ENCODE measurements around the gene HNRNPF. TPM values are rescaled to one million over a fixed set of nuclear protein-coding genes. Genes with fewer than 3 reads are reported as not detected.

Gene HNRNPF
- total RNA-seq, 6 donors from 2014 or later = 80.7 to 225 (median 177) TPM

GRCh38 chr10:43398939-43399319 lies 10.1 kb downstream of the HNRNPF start:
- DNase-seq = no peak
- 63 to 70% methylated on average over 2 of the region's 2 CpGs for WGBS, 2 donors
- peaks cover 70 to 90% (median 84%) of the 10 kb centered on the region in 4 donors for H3K4me1 ChIP-seq

GRCh38 chr10:43396928-43397624 lies 11.9 kb downstream of the HNRNPF start:
- peak in 2 of 4 donors; percentile 51 to 91 for TF ChIP-seq EP300 (IDR thresholded peaks at IDR 0.05)
- peak; percentile 97 for TF ChIP-seq POLR2AphosphoS5 (IDR thresholded peaks at IDR 0.05)
- TF ChIP-seq CTCF (IDR thresholded peaks at IDR 0.05) = peak in 1 of 6 experiments; percentile 10
- peak; percentile 16 to 88 (median 64) for TF ChIP-seq POLR2A (IDR thresholded peaks at IDR 0.05)
- ATAC-seq (ENCODE audit: low FRiP score in 2 of 2) (peak; percentile 92 to 93), DNase-seq (peak; percentile 95 to 97)
- no peaks in the 10 kb centered on the region for H3K27me3 ChIP-seq
- H3K4me3 ChIP-seq = peak overlapping the region; percentile 66 to 91 (median 86)
- no peaks in the 10 kb centered on the region for H3K9me3 ChIP-seq
- peak overlapping the region; percentile 96 to 100 (median 100) for H3K27ac ChIP-seq
- H3K4me1 ChIP-seq = peaks cover 53 to 90% (median 69%) of the 10 kb centered on the region in 4 donors
- WGBS, 2 donors = 0% methylated on average over 16 to 31 of the region's 70 CpGs
- H3K36me3 ChIP-seq = peaks cover 11 to 42% (median 27%) of the 10 kb centered on the region in 4 donors

More at GRCh38 chr10:43398939-43399319, 10.1 kb downstream of the HNRNPF start:
- Histone ChIP-seq H3K36me3 (peaks cover 6 to 39% (median 10%) of the 10 kb centered on the region in 4 donors), H3K9me3 (no peaks in the 10 kb centered on the region), H3K27ac (peak overlapping the region in 3 of 4 donors; percentile 35 to 100 (median 42)), H3K27me3 (no peaks in the 10 kb centered on the region), H3K4me3 (no peak overlapping the region)
- TF ChIP-seq CTCF (IDR thresholded peaks at IDR 0.05) = no peak
- no peak for TF ChIP-seq POLR2A (IDR thresholded peaks at IDR 0.05)
- no peak for TF ChIP-seq EP300 (IDR thresholded peaks at IDR 0.05)
- no peak for TF ChIP-seq POLR2AphosphoS5 (IDR thresholded peaks at IDR 0.05)
- no peak for ATAC-seq (ENCODE audit: low FRiP score in 2 of 2)

- ATAC-seq (ENCODE audit: low FRiP score in 2 of 2) (peak; percentile 89 to 94), DNase-seq (peak; percentile 85 to 96)
- H3K4me1 ChIP-seq = peaks cover 45 to 89% (median 64%) of the 10 kb centered on the region in 4 donors
- TF ChIP-seq EP300 (IDR thresholded peaks at IDR 0.05) (no peak), POLR2A (IDR thresholded peaks at IDR 0.05) (peak in 2 of 4 donors; percentile 6 to 42), CTCF (IDR thresholded peaks at IDR 0.05) (no peak), POLR2AphosphoS5 (IDR thresholded peaks at IDR 0.05) (peak; percentile 46 to 67)
- peaks cover 12 to 48% (median 34%) of the 10 kb centered on the region in 4 donors for H3K36me3 ChIP-seq
- no peaks in the 10 kb centered on the region for H3K27me3 ChIP-seq
- 11 to 33% methylated on average over 11 to 60 of the region's 71 CpGs for WGBS, 2 donors
- H3K9me3 ChIP-seq = no peaks in the 10 kb centered on the region
- H3K27ac ChIP-seq = peak overlapping the region; percentile 96 to 100 (median 100)
- peak overlapping the region; percentile 66 to 91 (median 86) for H3K4me3 ChIP-seq
These were observed 12.7 kb downstream of the HNRNPF start for GRCh38 chr10:43396061-43396927.

- H3K4me3 ChIP-seq = peak overlapping the region; percentile 66 to 91 (median 86)
- no peaks in the 10 kb centered on the region for H3K27me3 ChIP-seq
- peaks cover 17 to 51% (median 40%) of the 10 kb centered on the region in 4 donors for H3K36me3 ChIP-seq
- no peak for TF ChIP-seq POLR2A (IDR thresholded peaks at IDR 0.05)
- no peak for TF ChIP-seq POLR2AphosphoS5 (IDR thresholded peaks at IDR 0.05)
- TF ChIP-seq EP300 (IDR thresholded peaks at IDR 0.05) = no peak
- TF ChIP-seq CTCF (IDR thresholded peaks at IDR 0.05) = no peak
- no peak for ATAC-seq (ENCODE audit: low FRiP score in 2 of 2)
- no peaks in the 10 kb centered on the region for H3K9me3 ChIP-seq
- peaks cover 41 to 88% (median 60%) of the 10 kb centered on the region in 4 donors for H3K4me1 ChIP-seq
- 12 to 19% methylated on average over 12 to 17 of the region's 18 CpGs for WGBS, 2 donors
- DNase-seq = peak in 1 of 2 donors; percentile 83
- H3K27ac ChIP-seq = peak overlapping the region; percentile 96 to 100 (median 100)
These were observed 13.4 kb downstream of the HNRNPF start for GRCh38 chr10:43395571-43396060.
